ENCODE measurements around the gene ST3GAL5. TPM values are rescaled to one million over a fixed set of nuclear protein-coding genes. Genes with fewer than 3 reads are reported as not detected.
"Not testable (repeated sequence)": the region's sequence is repeated elsewhere in the genome, so short reads cannot be mapped to it uniquely, and the experiment has no call there.

ST3GAL5 gene
- total and polyA plus RNA-seq, 10 donors, result 18.7 to 124 (median 74.1) TPM

GRCh38 chr2:85838181-85838580 is 50.6 kb downstream of the ST3GAL5 start:
- H3K27ac ChIP-seq, result no peak overlapping the region
- intact Hi-C loops (cut with DNase I; ENCODE audit: low total_unique reads), result no loop called here
- DNase-seq, result no peak
- no peaks in the 10 kb centered on the region for H3K27me3 ChIP-seq (replicated peaks in 1 of 7)
- peaks cover 0 to 21% (median 0%) of the 10 kb centered on the region in 6 donors for H3K4me1 ChIP-seq
- H3K4me3 ChIP-seq, result no peak overlapping the region
- TF ChIP-seq POLR2A (IDR thresholded peaks at IDR 0.05) (no peak), POLR2AphosphoS5 (IDR thresholded peaks at IDR 0.05) (no peak), CTCF (IDR thresholded peaks at IDR 0.05 in 8 of 11, conservative IDR thresholded peaks at IDR 0.05 in 3 of 11) (no peak)
- no peaks in the 10 kb centered on the region for H3K9me3 ChIP-seq
- 76 to 90% (median 83%) methylated on average over 4 of the region's 4 CpGs for WGBS, 5 donors
- H3K36me3 ChIP-seq, result peaks cover 0 to 55% (median 34%) of the 10 kb centered on the region in 6 donors

- Histone ChIP-seq H3K4me3 (no peak overlapping the region), H3K27me3 (replicated peaks in 1 of 7) (no peaks in the 10 kb centered on the region), H3K27ac (no peak overlapping the region), H3K36me3 (peaks cover 0 to 20% (median 13%) of the 10 kb centered on the region in 6 donors), H3K4me1 (peaks cover 0 to 11% (median 0%) of the 10 kb centered on the region in 6 donors), H3K9me3 (no peaks in the 10 kb centered on the region)
- no peak for DNase-seq
- TF ChIP-seq POLR2AphosphoS5 (IDR thresholded peaks at IDR 0.05) (no peak), CTCF (IDR thresholded peaks at IDR 0.05 in 8 of 11, conservative IDR thresholded peaks at IDR 0.05 in 3 of 11) (no peak)
- intact Hi-C loops (cut with DNase I; ENCODE audit: low total_unique reads), result loop anchor here (5.0 kb wide), 1 partner anchor 53 kb away; the partner anchor contains the start of gene ST3GAL5
These were observed 54.3 kb downstream of the ST3GAL5 start for GRCh38 chr2:85834466-85834865.

- H3K36me3 ChIP-seq, result no peaks in the 10 kb centered on the region
- H3K9me3 ChIP-seq, result no peaks in the 10 kb centered on the region
- intact Hi-C loops (cut with DNase I; ENCODE audit: low total_unique reads), result loop anchor here (5.0 kb wide), 1 partner anchor 56 kb away; the partner anchor contains the start of gene ST3GAL5
- no peak for DNase-seq
- H3K27me3 ChIP-seq (replicated peaks in 1 of 7), result peaks cover 0 to 4% (median 0%) of the 10 kb centered on the region in 7 donors
- 72 to 88% (median 78%) methylated on average over 2 of the region's 2 CpGs for WGBS, 5 donors
- TF ChIP-seq POLR2A (IDR thresholded peaks at IDR 0.05), result no peak
- TF ChIP-seq POLR2AphosphoS5 (IDR thresholded peaks at IDR 0.05), result no peak
- TF ChIP-seq CTCF (IDR thresholded peaks at IDR 0.05 in 8 of 11, conservative IDR thresholded peaks at IDR 0.05 in 3 of 11), result no peak
- H3K4me3 ChIP-seq, result no peak overlapping the region
- no peak overlapping the region for H3K27ac ChIP-seq
- H3K4me1 ChIP-seq, result peaks cover 0 to 18% (median 8%) of the 10 kb centered on the region in 6 donors
These were observed 57.1 kb downstream of the ST3GAL5 start for GRCh38 chr2:85831735-85832134.

DNA sequence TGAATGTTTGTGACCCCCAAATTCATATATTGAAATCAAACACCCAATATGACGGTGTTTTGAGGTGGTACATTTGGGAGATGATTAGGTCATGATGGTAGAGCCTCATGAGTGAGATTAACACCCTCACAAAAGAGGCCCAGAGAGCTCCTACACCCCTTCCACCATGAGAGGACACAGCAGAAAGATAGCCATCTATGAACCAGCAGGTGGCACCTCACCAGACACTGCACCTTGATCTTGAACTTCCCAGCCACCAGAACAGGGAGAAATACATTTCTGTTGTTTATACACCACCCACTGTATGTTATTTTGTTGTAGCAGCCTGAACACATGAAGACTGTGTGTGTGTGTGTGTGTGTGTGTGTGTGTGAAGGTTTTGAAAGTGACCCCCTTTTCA is 58.1 kb downstream of the ST3GAL5 start:
- intact Hi-C loops (cut with DNase I; ENCODE audit: low total_unique reads), result loop anchor here (5.0 kb wide), 1 partner anchor 57 kb away; the partner anchor contains the start of gene ST3GAL5
- peaks cover 0 to 5% (median 0%) of the 10 kb centered on the region in 7 donors for H3K27me3 ChIP-seq (replicated peaks in 1 of 7)
- no peaks in the 10 kb centered on the region for H3K36me3 ChIP-seq
- H3K4me3 ChIP-seq, result no peak overlapping the region
- no peak for DNase-seq
- peaks cover 0 to 18% (median 8%) of the 10 kb centered on the region in 6 donors for H3K4me1 ChIP-seq
- TF ChIP-seq POLR2AphosphoS5 (IDR thresholded peaks at IDR 0.05), result no peak
- TF ChIP-seq CTCF (IDR thresholded peaks at IDR 0.05 in 8 of 11, conservative IDR thresholded peaks at IDR 0.05 in 3 of 11), result peak in 4 of 11 experiments; percentile 27 to 35 (median 32)
- no peak for TF ChIP-seq POLR2A (IDR thresholded peaks at IDR 0.05)
- WGBS, 5 donors, result 48 to 100% (median 95%) methylated on average over 1 of the region's 1 CpG
- no peak overlapping the region for H3K27ac ChIP-seq
- no peaks in the 10 kb centered on the region for H3K9me3 ChIP-seq

DNA sequence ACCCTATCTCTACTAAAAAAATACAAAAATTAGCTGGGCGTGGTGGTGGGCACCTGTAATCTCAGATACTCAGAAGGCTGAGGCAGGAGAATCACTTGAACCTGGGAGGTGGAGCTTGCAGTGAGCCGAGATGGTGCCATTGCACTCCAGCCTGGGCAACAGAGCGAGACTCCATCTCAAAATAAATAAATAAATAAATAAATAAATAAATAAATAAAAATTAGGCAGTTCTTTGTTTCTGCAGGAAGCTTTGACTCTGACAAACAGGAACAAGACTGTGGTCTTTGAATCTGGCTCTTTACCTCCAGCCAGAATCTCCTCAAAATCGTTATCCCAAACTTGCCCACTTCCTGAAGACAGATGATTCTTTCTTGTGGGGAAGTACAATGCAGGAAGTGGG is 59.4 kb downstream of the ST3GAL5 start:
- DNase-seq; H3K27me3 ChIP-seq (replicated peaks in 1 of 7); H3K36me3 ChIP-seq; H3K4me3 ChIP-seq; intact Hi-C loops (cut with DNase I; ENCODE audit: low total_unique reads); H3K9me3 ChIP-seq; H3K27ac ChIP-seq: not testable (repeated sequence)
- H3K4me1 ChIP-seq, result peaks cover 0 to 18% (median 8%) of the 10 kb centered on the region in 6 donors
- 69 to 77% (median 75%) methylated on average over 4 of the region's 4 CpGs for WGBS, 5 donors
